ENCODE data around the gene SELL. TPM values are rescaled to one million over a fixed set of nuclear protein-coding genes. Genes with fewer than 3 reads are reported as not detected.

The SELL gene
- total and polyA plus RNA-seq, 2 experiments from 2014 or later: 1.1 to 1.5 TPM

DNA sequence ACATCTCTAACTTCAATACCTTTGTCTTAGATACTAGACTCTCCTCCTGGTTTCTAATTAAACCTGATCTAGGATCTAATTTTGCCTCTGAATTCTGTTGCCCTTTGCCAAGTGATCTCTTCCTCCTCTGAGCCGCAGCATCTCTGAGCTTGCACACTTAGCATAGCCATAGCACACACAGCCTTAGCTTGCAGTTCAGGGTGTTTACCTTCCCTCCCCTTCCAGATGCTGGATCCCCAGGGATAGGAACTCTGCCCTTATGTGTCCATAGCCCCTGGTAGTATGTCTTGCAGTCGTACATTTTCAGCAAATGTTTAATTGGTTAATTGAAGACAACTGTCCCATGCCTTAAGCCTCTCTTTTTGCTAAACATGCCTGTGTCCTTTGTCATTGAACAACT lies 30.3 kb downstream of the SELL start:
- Histone ChIP-seq H3K4me1 (ENCODE audit: insufficient read depth) (no peaks in the 10 kb centered on the region), H3K79me2 (no peaks in the 10 kb centered on the region), H2AFZ (no peak overlapping the region), H3K27ac (no peak overlapping the region), H3K9me3 (ENCODE audit: low read depth) (no peaks in the 10 kb centered on the region), H3K4me2 (no peak overlapping the region), H3K27me3 (no peaks in the 10 kb centered on the region), H4K20me1 (ENCODE audit: insufficient read depth, poor library complexity, severe bottlenecking) (no peaks in the 10 kb centered on the region), H3K4me3 (no peak overlapping the region), H3K9me2 (replicated peaks; ENCODE audit: insufficient read depth) (no peaks in the 10 kb centered on the region), H3K36me3 (replicated peaks; ENCODE audit: insufficient read depth, low read depth) (no peaks in the 10 kb centered on the region)
- 61% methylated on average over 2 of the region's 2 CpGs for WGBS (ENCODE audit: low lambda C conversion rate, missing lambda C conversion rate)
- no peak for DNase-seq (ENCODE audit: low spot score)
- TF ChIP-seq, protein P1, sequence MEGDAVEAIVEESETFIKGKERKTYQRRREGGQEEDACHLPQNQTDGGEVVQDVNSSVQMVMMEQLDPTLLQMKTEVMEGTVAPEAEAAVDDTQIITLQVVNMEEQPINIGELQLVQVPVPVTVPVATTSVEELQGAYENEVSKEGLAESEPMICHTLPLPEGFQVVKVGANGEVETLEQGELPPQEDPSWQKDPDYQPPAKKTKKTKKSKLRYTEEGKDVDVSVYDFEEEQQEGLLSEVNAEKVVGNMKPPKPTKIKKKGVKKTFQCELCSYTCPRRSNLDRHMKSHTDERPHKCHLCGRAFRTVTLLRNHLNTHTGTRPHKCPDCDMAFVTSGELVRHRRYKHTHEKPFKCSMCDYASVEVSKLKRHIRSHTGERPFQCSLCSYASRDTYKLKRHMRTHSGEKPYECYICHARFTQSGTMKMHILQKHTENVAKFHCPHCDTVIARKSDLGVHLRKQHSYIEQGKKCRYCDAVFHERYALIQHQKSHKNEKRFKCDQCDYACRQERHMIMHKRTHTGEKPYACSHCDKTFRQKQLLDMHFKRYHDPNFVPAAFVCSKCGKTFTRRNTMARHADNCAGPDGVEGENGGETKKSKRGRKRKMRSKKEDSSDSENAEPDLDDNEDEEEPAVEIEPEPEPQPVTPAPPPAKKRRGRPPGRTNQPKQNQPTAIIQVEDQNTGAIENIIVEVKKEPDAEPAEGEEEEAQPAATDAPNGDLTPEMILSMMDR (IDR thresholded peaks at IDR 0.05; ENCODE audit: poor library complexity): no peak
- TF ChIP-seq EZH2 (IDR thresholded peaks at IDR 0.05; ENCODE audit: borderline replicate concordance) (no peak), EZH2phosphoT487 (IDR thresholded peaks at IDR 0.05; ENCODE audit: low read depth, severe bottlenecking, unreplicated experiment) (no peak)

DNA sequence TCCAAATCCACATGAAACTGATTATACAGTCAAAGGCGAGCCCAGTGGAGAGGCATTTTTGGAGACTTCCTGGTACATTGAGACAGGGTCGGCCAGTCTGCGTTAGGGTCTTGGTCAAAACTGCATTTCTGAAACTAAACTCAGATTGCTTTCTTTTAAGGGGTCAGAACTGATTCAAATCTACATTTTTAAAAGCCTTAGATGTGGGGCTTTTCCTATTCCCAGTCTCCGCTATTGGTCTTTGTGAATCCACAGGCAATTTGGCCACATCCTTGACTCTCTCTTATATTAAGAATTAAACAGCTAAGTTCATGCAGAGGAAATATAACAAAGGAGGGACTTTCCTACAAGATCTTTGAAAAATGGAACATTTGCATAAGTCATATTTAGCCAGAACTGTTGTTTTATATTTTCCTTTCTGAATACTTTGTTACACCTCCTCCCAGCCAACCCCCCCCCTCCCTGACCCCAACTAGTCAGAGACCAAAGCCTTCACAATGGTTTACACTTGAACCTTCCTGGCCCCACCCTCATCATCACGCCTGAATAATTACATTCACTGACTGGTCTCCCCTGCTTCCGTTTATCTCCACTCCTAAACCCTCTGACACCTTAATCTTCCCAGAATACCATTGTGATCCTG lies 30.9 kb downstream of the SELL start:
- H3K27ac ChIP-seq: no peak overlapping the region
- no peaks in the 10 kb centered on the region for H3K79me2 ChIP-seq
- no peak overlapping the region for H2AFZ ChIP-seq
- no peak for DNase-seq (ENCODE audit: low spot score)
- no peaks in the 10 kb centered on the region for H3K36me3 ChIP-seq (replicated peaks; ENCODE audit: insufficient read depth, low read depth)
- no peaks in the 10 kb centered on the region for H3K9me2 ChIP-seq (replicated peaks; ENCODE audit: insufficient read depth)
- no peak overlapping the region for H3K4me3 ChIP-seq
- no peak overlapping the region for H3K4me2 ChIP-seq
- H4K20me1 ChIP-seq (ENCODE audit: insufficient read depth, poor library complexity, severe bottlenecking): no peaks in the 10 kb centered on the region
- no peaks in the 10 kb centered on the region for H3K27me3 ChIP-seq
- no peaks in the 10 kb centered on the region for H3K4me1 ChIP-seq (ENCODE audit: insufficient read depth)
- H3K9me3 ChIP-seq (ENCODE audit: low read depth): no peaks in the 10 kb centered on the region
- 63% methylated on average over 6 of the region's 6 CpGs for WGBS (ENCODE audit: low lambda C conversion rate, missing lambda C conversion rate)
- no peak for TF ChIP-seq EZH2 (IDR thresholded peaks at IDR 0.05; ENCODE audit: borderline replicate concordance)

DNA sequence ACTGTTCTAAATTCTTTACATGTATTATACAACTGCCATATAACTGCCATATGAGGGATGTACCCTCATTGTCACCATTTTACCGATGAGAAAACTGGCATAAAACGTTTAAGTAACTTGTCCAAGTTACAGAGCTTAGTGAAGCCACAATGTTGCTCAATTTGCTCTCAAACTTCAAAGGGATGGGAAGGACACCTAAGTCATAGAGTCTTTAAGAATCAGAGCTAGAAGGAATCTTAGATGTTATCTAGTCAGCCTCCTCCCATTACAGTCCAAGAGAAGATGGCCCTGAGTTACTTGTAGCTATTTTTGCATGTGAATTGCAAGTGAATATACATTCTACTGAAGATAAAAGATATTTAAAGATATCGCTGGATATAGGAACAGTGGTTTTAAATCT lies 31.7 kb downstream of the SELL start:
- Histone ChIP-seq H3K79me2 (no peaks in the 10 kb centered on the region), H3K4me3 (no peak overlapping the region), H3K27ac (no peak overlapping the region), H2AFZ (no peak overlapping the region), H3K36me3 (replicated peaks; ENCODE audit: insufficient read depth, low read depth) (no peaks in the 10 kb centered on the region), H4K20me1 (ENCODE audit: insufficient read depth, poor library complexity, severe bottlenecking) (no peaks in the 10 kb centered on the region), H3K4me1 (ENCODE audit: insufficient read depth) (no peaks in the 10 kb centered on the region), H3K4me2 (no peak overlapping the region), H3K9me3 (ENCODE audit: low read depth) (no peaks in the 10 kb centered on the region), H3K9me2 (replicated peaks; ENCODE audit: insufficient read depth) (no peaks in the 10 kb centered on the region), H3K27me3 (no peaks in the 10 kb centered on the region)
- no peak for DNase-seq (ENCODE audit: low spot score)
- WGBS (ENCODE audit: low lambda C conversion rate, missing lambda C conversion rate): 61% methylated on average over 3 of the region's 3 CpGs
- TF ChIP-seq EZH2 (IDR thresholded peaks at IDR 0.05; ENCODE audit: borderline replicate concordance) (no peak), EZH2phosphoT487 (IDR thresholded peaks at IDR 0.05; ENCODE audit: low read depth, severe bottlenecking, unreplicated experiment) (no peak)
- TF ChIP-seq, protein P1 (IDR thresholded peaks at IDR 0.05; ENCODE audit: poor library complexity): no peak

DNA sequence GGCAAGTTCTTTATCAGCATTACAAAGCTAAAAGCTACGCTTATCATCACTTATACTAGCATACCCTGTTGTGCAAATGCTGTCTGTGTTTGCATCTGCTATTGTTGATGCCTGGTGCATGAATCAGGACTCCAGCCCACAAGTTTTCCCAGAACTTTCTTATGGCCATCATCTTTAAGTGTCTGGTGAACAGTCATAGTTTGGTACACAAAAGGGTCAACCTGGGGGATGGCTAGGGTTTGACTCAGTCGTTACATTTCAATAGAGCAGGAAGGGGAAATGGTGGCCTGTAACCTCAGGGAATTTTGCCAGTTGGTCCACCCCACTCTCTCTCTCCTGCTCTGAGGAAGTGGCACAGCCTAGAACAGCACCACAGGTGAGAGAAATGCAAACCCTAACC lies 35.4 kb downstream of the SELL start:
- TF ChIP-seq, protein P1 (IDR thresholded peaks at IDR 0.05; ENCODE audit: poor library complexity): no peak
- no peak overlapping the region for H2AFZ ChIP-seq
- H3K9me3 ChIP-seq (ENCODE audit: low read depth): no peaks in the 10 kb centered on the region
- no peaks in the 10 kb centered on the region for H4K20me1 ChIP-seq (ENCODE audit: insufficient read depth, poor library complexity, severe bottlenecking)
- H3K4me1 ChIP-seq (ENCODE audit: insufficient read depth): no peaks in the 10 kb centered on the region
- H3K27me3 ChIP-seq: no peaks in the 10 kb centered on the region
- H3K79me2 ChIP-seq: no peaks in the 10 kb centered on the region
- DNase-seq (ENCODE audit: low spot score): no peak
- WGBS (ENCODE audit: low lambda C conversion rate, missing lambda C conversion rate): 45% methylated on average over 2 of the region's 2 CpGs
- H3K9me2 ChIP-seq (replicated peaks; ENCODE audit: insufficient read depth): no peaks in the 10 kb centered on the region
- H3K4me3 ChIP-seq: no peak overlapping the region
- no peak overlapping the region for H3K4me2 ChIP-seq
- H3K36me3 ChIP-seq (replicated peaks; ENCODE audit: insufficient read depth, low read depth): no peaks in the 10 kb centered on the region
- no peak overlapping the region for H3K27ac ChIP-seq
